Hepatocyte (in vitro differentiated cells): Measurements from ENCODE around the gene HECTD1.

Experiments used
- CTCF ChIP-seq: fragments of 200-600 bp; sonication (generic); IDR thresholded peaks from 2 replicates; pipeline ENCODE4 v1.5.1; 2016; ENCODE audit warnings: antibody characterized with exemption, mild to moderate bottlenecking; ENCODE audit not compliant: poor library complexity
- EZH2phosphoT487 ChIP-seq: fragments of 200-600 bp; sonication (generic); IDR thresholded peaks from one replicate; pipeline ENCODE4 v1.6.1; 2018; ENCODE audit warnings: antibody characterized with exemption, mild to moderate bottlenecking, low read depth, moderate library complexity; ENCODE audit not compliant: unreplicated experiment, severe bottlenecking

GRCh38 chr14:31142455-31143087 lies 65.0 kb downstream of the HECTD1 start:
- TF ChIP-seq CTCF (no peak), EZH2phosphoT487 (no peak)
